Measurements from ENCODE around the gene TXNDC5.

DNA sequence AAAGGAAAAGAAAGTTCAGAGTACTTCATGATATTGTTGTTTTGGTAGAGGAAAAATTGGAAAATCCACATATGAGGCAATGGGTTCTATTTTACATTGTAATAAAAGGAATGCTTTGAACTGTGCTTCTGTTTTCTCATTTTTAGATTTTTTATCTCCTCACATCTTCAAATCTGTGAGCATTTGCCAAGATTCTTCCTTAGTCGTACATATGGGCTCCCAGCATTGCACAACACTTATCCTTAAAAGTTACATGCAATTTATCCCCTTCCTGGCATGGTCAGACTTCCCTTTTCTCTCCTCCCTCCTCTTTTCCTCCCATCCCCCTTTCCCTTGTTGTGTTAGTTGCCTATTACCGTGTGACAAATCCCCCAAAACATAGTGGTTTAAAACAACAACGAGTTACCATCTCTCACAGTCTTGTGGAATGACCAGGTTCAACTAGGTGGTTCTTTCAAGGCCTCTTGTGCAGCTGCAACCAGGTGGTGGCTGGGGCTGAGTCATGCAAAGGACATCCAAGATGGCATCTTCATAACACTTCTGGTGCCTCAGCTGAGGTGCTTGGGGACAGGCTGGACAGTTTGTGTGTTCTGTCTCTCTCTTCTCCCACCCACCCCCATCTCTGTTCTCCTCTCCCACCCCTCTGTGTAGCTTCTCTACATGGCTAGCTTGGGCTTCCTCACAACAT, 68.7 kb downstream of the TXNDC5 start:
- TF ChIP-seq ZNF274 (IDR thresholded peaks at IDR 0.05; ENCODE audit: low read length) (no peak), ZNF274 (tag by site-specific recombination; IDR thresholded peaks at IDR 0.05; ENCODE audit: borderline replicate concordance) (no peak), ZNF24 (tag by site-specific recombination; IDR thresholded peaks at IDR 0.05) (no peak), ZIC2 (tag by site-specific recombination; IDR thresholded peaks at IDR 0.05) (no peak), ZNF350 (tag by site-specific recombination; IDR thresholded peaks at IDR 0.05) (no peak), ZNF10 (tag by site-specific recombination; IDR thresholded peaks at IDR 0.05) (no peak), REPIN1 (tag by site-specific recombination; IDR thresholded peaks at IDR 0.05; ENCODE audit: low read depth) (no peak), ZNF140 (tag by site-specific recombination; IDR thresholded peaks at IDR 0.05) (no peak), ZNF654 (tag by site-specific recombination; IDR thresholded peaks at IDR 0.05; ENCODE audit: low read depth) (no peak), ZNF830 (tag by site-specific recombination; IDR thresholded peaks at IDR 0.05; ENCODE audit: low read depth) (no peak), MYNN (tag by site-specific recombination; IDR thresholded peaks at IDR 0.05; ENCODE audit: borderline replicate concordance) (no peak), ZNF423 (tag by site-specific recombination; IDR thresholded peaks at IDR 0.05) (no peak)
- TF ChIP-seq, protein P1, sequence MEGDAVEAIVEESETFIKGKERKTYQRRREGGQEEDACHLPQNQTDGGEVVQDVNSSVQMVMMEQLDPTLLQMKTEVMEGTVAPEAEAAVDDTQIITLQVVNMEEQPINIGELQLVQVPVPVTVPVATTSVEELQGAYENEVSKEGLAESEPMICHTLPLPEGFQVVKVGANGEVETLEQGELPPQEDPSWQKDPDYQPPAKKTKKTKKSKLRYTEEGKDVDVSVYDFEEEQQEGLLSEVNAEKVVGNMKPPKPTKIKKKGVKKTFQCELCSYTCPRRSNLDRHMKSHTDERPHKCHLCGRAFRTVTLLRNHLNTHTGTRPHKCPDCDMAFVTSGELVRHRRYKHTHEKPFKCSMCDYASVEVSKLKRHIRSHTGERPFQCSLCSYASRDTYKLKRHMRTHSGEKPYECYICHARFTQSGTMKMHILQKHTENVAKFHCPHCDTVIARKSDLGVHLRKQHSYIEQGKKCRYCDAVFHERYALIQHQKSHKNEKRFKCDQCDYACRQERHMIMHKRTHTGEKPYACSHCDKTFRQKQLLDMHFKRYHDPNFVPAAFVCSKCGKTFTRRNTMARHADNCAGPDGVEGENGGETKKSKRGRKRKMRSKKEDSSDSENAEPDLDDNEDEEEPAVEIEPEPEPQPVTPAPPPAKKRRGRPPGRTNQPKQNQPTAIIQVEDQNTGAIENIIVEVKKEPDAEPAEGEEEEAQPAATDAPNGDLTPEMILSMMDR (tag by site-specific recombination; IDR thresholded peaks at IDR 0.05), result no peak
- TF ChIP-seq, protein P2, sequence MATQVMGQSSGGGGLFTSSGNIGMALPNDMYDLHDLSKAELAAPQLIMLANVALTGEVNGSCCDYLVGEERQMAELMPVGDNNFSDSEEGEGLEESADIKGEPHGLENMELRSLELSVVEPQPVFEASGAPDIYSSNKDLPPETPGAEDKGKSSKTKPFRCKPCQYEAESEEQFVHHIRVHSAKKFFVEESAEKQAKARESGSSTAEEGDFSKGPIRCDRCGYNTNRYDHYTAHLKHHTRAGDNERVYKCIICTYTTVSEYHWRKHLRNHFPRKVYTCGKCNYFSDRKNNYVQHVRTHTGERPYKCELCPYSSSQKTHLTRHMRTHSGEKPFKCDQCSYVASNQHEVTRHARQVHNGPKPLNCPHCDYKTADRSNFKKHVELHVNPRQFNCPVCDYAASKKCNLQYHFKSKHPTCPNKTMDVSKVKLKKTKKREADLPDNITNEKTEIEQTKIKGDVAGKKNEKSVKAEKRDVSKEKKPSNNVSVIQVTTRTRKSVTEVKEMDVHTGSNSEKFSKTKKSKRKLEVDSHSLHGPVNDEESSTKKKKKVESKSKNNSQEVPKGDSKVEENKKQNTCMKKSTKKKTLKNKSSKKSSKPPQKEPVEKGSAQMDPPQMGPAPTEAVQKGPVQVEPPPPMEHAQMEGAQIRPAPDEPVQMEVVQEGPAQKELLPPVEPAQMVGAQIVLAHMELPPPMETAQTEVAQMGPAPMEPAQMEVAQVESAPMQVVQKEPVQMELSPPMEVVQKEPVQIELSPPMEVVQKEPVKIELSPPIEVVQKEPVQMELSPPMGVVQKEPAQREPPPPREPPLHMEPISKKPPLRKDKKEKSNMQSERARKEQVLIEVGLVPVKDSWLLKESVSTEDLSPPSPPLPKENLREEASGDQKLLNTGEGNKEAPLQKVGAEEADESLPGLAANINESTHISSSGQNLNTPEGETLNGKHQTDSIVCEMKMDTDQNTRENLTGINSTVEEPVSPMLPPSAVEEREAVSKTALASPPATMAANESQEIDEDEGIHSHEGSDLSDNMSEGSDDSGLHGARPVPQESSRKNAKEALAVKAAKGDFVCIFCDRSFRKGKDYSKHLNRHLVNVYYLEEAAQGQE (tag by site-specific recombination; IDR thresholded peaks at IDR 0.05), result no peak
- TF ChIP-seq, protein P3, sequence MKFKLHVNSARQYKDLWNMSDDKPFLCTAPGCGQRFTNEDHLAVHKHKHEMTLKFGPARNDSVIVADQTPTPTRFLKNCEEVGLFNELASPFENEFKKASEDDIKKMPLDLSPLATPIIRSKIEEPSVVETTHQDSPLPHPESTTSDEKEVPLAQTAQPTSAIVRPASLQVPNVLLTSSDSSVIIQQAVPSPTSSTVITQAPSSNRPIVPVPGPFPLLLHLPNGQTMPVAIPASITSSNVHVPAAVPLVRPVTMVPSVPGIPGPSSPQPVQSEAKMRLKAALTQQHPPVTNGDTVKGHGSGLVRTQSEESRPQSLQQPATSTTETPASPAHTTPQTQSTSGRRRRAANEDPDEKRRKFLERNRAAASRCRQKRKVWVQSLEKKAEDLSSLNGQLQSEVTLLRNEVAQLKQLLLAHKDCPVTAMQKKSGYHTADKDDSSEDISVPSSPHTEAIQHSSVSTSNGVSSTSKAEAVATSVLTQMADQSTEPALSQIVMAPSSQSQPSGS (tag by site-specific recombination; IDR thresholded peaks at IDR 0.05; ENCODE audit: low read depth), result no peak

All from HEK293 (cell line).